GM12875 (cell line): ENCODE data around the gene MTMR3.

Experiments used
- H3K4me3 ChIP-seq: one replicate; pipeline ENCODE4 v1.5.1; 2011; ENCODE audit warnings: low read depth, low read length, control low read depth
- CTCF ChIP-seq: IDR thresholded peaks from 2 replicates; pipeline ENCODE4 v1.5.1; 2011; ENCODE audit warnings: low read depth, mild to moderate bottlenecking, control low read depth, inconsistent platforms, low read length, moderate library complexity, borderline replicate concordance; ENCODE audit not compliant: insufficient read depth

MTMR3 gene

GRCh38 chr22:29871684-29872083, 11.3 kb upstream of the MTMR3 start:
- no peak overlapping the region for H3K4me3 ChIP-seq
- no peak for TF ChIP-seq CTCF

GRCh38 chr22:29872144-29872893, 10.7 kb upstream of the MTMR3 start:
- TF ChIP-seq CTCF = no peak
- H3K4me3 ChIP-seq = no peak overlapping the region

- no peak overlapping the region for H3K4me3 ChIP-seq
- no peak for TF ChIP-seq CTCF
These were observed 10.0 kb upstream of the MTMR3 start for GRCh38 chr22:29872989-29873388.

- no peak overlapping the region for H3K4me3 ChIP-seq
- TF ChIP-seq CTCF = no peak
These were observed 9.0 kb upstream of the MTMR3 start for GRCh38 chr22:29873943-29874342.

GRCh38 chr22:29877620-29878019, 5.4 kb upstream of the MTMR3 start:
- TF ChIP-seq CTCF = no peak
- no peak overlapping the region for H3K4me3 ChIP-seq

- no peak overlapping the region for H3K4me3 ChIP-seq
- TF ChIP-seq CTCF = no peak
These were observed 3.2 kb upstream of the MTMR3 start for GRCh38 chr22:29879753-29880152.

GRCh38 chr22:29882716-29883044, 294 bp upstream of the MTMR3 start:
- no peak for TF ChIP-seq CTCF
- H3K4me3 ChIP-seq = peak overlapping the region; percentile 96
